Subcutaneous adipose tissue (tissue), 4 donors: ENCODE measurements around the gene ATP13A2. TPM values are rescaled to one million over a fixed set of nuclear protein-coding genes. Genes with fewer than 3 reads are reported as not detected.

Experiments used
- CTCF ChIP-seq: fragments of 450-650 bp; IDR thresholded peaks from one replicate; pipeline ENCODE4 v1.5.1; 2016; ENCODE audit warnings: low read depth, mild to moderate bottlenecking, control low read depth, antibody characterized with exemption, moderate library complexity
- total RNA-seq, 4 donors: library from RNA; depleted of rRNA; stranded (reverse); fragments of >200 nt; gene quantifications; one replicate each; pipeline ENCODE4 v1.1.0, GENCODE V29; 2016

The ATP13A2 gene
- total RNA-seq, 4 donors from 2014 or later: 14.8 to 33.0 (median 22.5) TPM

GRCh38 chr1:17020502-17020901 is 8.8 kb upstream of the ATP13A2 start:
- TF ChIP-seq CTCF: no peak

- TF ChIP-seq CTCF: no peak
These were observed 7.1 kb upstream of the ATP13A2 start for GRCh38 chr1:17018849-17019248.

GRCh38 chr1:17017435-17017834 is 5.7 kb upstream of the ATP13A2 start:
- no peak for TF ChIP-seq CTCF

GRCh38 chr1:17016317-17016661 is 4.6 kb upstream of the ATP13A2 start:
- no peak for TF ChIP-seq CTCF

- TF ChIP-seq CTCF: no peak
These were observed 3.2 kb upstream of the ATP13A2 start for GRCh38 chr1:17014671-17015567.

- no peak for TF ChIP-seq CTCF
These were observed 2.0 kb upstream of the ATP13A2 start for GRCh38 chr1:17013491-17014320.
